Thoracic aorta (tissue), 2 donors: Measurements from ENCODE around the gene SIMC1. TPM values are rescaled to one million over a fixed set of nuclear protein-coding genes. Genes with fewer than 3 reads are reported as not detected.
"Not testable (repeated sequence)": the region's sequence is repeated elsewhere in the genome, so short reads cannot be mapped to it uniquely, and the experiment has no call there.

Experiments used
- ATAC-seq: fragments of 150-250 bp; one replicate; pipeline ENCODE4 v1.8.0; 2017; ENCODE audit warnings: low read depth; ENCODE audit not compliant: insufficient number of reproducible peaks, low FRiP score
- DNase-seq: peaks from one replicate; pipeline ENCODE4 v3.0.0-alpha.2; 2020; ENCODE audit warnings: low spot score
- H3K27ac ChIP-seq, 2 donors: fragments of 200-600 bp; sonication (generic); 1 replicate in 1 of 2; 2 replicates in 1 of 2; pipeline ENCODE4 v1.5.1; 2016; ENCODE audit warnings: mild to moderate bottlenecking in 2 of 2, moderate library complexity in 2 of 2
- H3K27me3 ChIP-seq: fragments of 200-600 bp; sonication (generic); replicated peaks from 2 replicates; pipeline ENCODE4 v1.6.0; 2016; ENCODE audit warnings: mild to moderate bottlenecking; ENCODE audit not compliant: insufficient read depth
- H3K36me3 ChIP-seq: fragments of 200-600 bp; sonication (generic); one replicate; pipeline ENCODE4 v1.5.1; 2016
- H3K4me1 ChIP-seq, 2 donors: fragments of 200-600 bp; sonication (generic); 1 replicate in 1 of 2; 2 replicates in 1 of 2; pipeline versions ENCODE4 v1.5.1 to v1.6.0; 2016; ENCODE audit warnings: low read depth in 2 of 2, mild to moderate bottlenecking in 1 of 2; ENCODE audit not compliant: control insufficient read depth in 1 of 2
- H3K4me3 ChIP-seq: fragments of 200-600 bp; sonication (generic); 2 replicates; pipeline ENCODE4 v1.5.1; 2016; ENCODE audit warnings: mild to moderate bottlenecking
- H3K9me3 ChIP-seq: fragments of 200-600 bp; sonication (generic); 2 replicates; pipeline ENCODE4 v1.5.1; 2016
- total RNA-seq, 2 donors: library from RNA; depleted of rRNA; stranded (reverse); fragments of >200 nt; gene quantifications; one replicate each; pipeline versions ENCODE4 v1.1.0 to v1.2.3, GENCODE V29; 2016

SIMC1 gene
- total RNA-seq, 2 donors from 2014 or later = 17.7 to 20.3 TPM

DNA sequence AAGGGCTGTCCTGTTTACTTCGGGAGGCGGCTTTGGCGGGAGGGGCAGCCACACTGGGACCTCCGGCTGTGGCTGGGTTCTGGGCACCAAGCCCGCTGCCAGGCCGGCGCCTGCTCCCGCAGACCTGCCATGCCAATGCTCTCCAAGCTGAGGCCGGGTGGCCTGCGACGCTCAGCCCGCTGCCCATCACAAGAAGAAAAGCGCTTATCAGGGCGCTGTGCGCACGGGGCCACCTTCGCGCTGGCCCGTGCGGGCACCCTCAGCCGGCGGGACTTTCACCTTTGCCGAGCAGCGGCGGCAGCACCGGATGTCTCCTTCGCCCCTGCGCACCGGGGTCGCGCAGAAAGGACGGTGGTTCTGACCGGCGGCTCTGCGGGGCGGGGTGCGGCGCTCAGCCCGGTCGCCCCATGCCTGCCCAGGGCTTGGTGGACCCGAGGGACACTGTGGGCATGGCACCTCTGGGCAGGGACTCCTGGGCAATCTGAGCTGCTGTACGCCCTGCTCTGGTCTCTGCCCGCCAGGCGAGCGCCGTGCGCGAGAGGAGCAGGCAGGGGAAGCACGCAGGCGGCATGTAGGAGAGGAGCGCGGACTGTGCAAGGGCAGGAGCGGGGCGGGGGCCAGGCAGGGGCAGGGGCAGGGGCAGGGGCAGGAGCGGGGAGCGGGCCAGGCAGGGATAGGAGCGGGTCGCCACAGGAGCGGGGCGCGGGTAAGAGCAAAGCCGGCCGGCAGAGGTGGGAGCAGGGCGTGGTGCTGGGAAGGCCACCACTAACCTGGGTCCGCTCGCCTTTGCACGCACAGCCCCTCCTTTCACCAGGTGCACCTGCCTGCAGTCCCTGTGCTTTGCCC, 43.8 kb upstream of the SIMC1 start:
- not testable (repeated sequence) for H3K36me3 ChIP-seq, H3K9me3 ChIP-seq, ATAC-seq, H3K27me3 ChIP-seq, H3K27ac ChIP-seq, DNase-seq, H3K4me3 ChIP-seq, H3K4me1 ChIP-seq

DNA sequence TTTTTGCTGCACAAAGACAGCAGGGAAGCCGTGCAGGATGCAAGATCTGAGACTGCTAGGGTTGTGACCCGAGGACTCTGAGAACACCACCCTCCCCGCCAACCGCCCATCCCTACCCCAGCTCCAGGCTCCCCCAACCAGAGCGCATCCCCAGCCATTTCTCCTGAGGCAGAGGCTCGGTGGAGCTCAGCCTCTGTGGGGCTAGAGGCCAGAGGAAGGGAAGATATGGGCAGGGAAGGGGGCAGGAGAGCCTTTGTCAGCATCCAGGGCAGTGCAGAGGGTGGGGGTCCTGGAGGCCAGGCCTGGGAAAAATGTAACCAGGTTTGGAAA, 43.2 kb upstream of the SIMC1 start:
- H3K27ac ChIP-seq, H3K27me3 ChIP-seq, H3K4me3 ChIP-seq, H3K36me3 ChIP-seq, DNase-seq, ATAC-seq, H3K4me1 ChIP-seq, H3K9me3 ChIP-seq: not testable (repeated sequence)

GRCh38 chr5:176195487-176196207, 42.6 kb upstream of the SIMC1 start:
- not testable (repeated sequence) for DNase-seq, H3K36me3 ChIP-seq, ATAC-seq, H3K27me3 ChIP-seq, H3K4me1 ChIP-seq, H3K9me3 ChIP-seq, H3K4me3 ChIP-seq, H3K27ac ChIP-seq

DNA sequence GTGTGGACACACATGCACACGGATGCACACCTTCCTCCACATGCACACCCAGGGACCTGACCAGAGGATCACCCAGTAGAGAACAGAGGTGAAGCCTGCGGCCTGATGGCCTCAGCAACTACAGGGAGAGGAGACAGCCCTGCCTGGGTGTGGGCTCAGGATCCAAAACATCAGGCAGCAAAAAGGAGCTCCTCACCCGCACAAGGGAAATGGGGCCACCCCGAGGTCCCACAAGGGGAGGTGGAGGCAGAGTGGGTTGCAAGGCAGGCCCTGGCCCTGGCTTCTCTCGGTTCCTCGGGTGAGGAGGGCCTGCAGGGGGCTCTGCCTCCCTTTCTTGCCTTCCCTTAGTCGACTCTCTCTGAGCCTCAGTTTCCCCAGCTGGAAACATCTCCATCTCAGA, 41.4 kb upstream of the SIMC1 start:
- not testable (repeated sequence) for H3K27ac ChIP-seq

DNA sequence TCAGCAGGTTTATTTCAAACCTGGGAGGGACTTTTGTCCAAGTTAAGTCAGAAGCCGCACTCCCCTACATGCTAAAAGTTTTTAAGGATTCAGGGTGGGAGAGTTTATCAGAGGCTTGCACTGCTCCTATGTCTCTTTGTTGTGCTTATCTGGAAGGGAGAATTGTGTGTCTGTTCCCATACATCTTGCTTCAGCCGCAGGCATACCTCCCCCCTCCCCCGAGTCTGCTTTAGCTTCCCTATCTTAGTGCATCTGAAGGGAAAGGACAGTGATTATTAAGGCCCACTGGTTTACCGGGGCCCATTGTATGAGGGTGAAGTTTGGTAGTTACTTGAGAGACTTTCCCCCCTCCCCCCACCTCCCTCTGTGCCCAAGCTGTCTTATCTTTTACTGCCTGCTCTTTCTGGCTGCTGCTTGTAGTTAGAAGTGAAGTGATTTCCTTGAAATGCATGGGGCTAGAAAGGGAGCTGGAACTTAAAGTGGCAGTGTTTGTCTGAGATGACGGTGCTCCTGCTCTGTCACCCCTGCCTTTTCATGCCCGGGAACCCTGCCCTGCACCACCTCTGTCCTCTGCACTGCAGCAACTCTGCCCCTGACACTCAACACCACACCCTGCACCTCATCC, 40.9 kb upstream of the SIMC1 start:
- H3K9me3 ChIP-seq, ATAC-seq, H3K4me1 ChIP-seq, DNase-seq, H3K27me3 ChIP-seq, H3K36me3 ChIP-seq, H3K27ac ChIP-seq, H3K4me3 ChIP-seq: not testable (repeated sequence)

More for the DNA sequence above, 41.4 kb upstream of the SIMC1 start:
- not testable (repeated sequence) for H3K9me3 ChIP-seq, H3K27me3 ChIP-seq, H3K4me1 ChIP-seq, ATAC-seq, H3K4me3 ChIP-seq, DNase-seq, H3K36me3 ChIP-seq

- not testable (repeated sequence) for H3K4me1 ChIP-seq, ATAC-seq, H3K27me3 ChIP-seq, H3K27ac ChIP-seq, H3K9me3 ChIP-seq, H3K4me3 ChIP-seq, DNase-seq, H3K36me3 ChIP-seq
Observed at GRCh38 chr5:176198299-176198698, 39.9 kb upstream of the SIMC1 start.

- H3K4me3 ChIP-seq, H3K4me1 ChIP-seq, H3K36me3 ChIP-seq, DNase-seq, ATAC-seq, H3K27me3 ChIP-seq, H3K9me3 ChIP-seq, H3K27ac ChIP-seq: not testable (repeated sequence)
Observed at GRCh38 chr5:176198991-176199733, 39.1 kb upstream of the SIMC1 start.

GRCh38 chr5:176199803-176200399, 38.3 kb upstream of the SIMC1 start:
- not testable (repeated sequence) for H3K27ac ChIP-seq, ATAC-seq, DNase-seq, H3K27me3 ChIP-seq, H3K36me3 ChIP-seq, H3K4me3 ChIP-seq, H3K4me1 ChIP-seq, H3K9me3 ChIP-seq
